Sigmoid colon (tissue), 7 donors: ENCODE data around the gene ABHD6. TPM values are rescaled to one million over a fixed set of nuclear protein-coding genes. Genes with fewer than 3 reads are reported as not detected.
"Not testable (repeated sequence)": the region's sequence is repeated elsewhere in the genome, so short reads cannot be mapped to it uniquely, and the experiment has no call there.

Experiments
- DNase-seq: peaks from one replicate; pipeline ENCODE4 v3.0.0-alpha.2; 2019
- H3K27ac ChIP-seq, 4 donors: fragments of 200-600 bp; sonication (generic); one replicate each; pipeline ENCODE4 v1.5.1; 2016 to 2019; ENCODE audit warnings: mild to moderate bottlenecking in 1 of 4
- H3K27me3 ChIP-seq, 3 donors: fragments of 200-600 bp; sonication (generic); one replicate each; pipeline ENCODE4 v1.5.1; 2019; ENCODE audit warnings: mild to moderate bottlenecking in 1 of 3
- H3K36me3 ChIP-seq, 4 donors: fragments of 200-600 bp; sonication (generic); one replicate each; pipeline ENCODE4 v1.5.1; 2016 to 2019
- H3K4me1 ChIP-seq, 4 donors: fragments of 200-600 bp; sonication (generic); one replicate each; pipeline ENCODE4 v1.5.1; 2017 to 2019
- H3K4me3 ChIP-seq, 4 donors: fragments of 200-600 bp; sonication (generic); one replicate each; pipeline ENCODE4 v1.5.1; 2017 to 2019; ENCODE audit warnings: mild to moderate bottlenecking in 2 of 4, moderate library complexity in 1 of 4
- H3K9me3 ChIP-seq, 4 donors: fragments of 200-600 bp in 3 of 4; sonication (generic) in 3 of 4; one replicate each; pipeline versions ENCODE4 v1.5.1 to v1.6.1; 2013 to 2019
- EP300 ChIP-seq, 4 donors: sonication (generic); formaldehyde crosslinking; IDR thresholded peaks; one replicate each; pipeline ENCODE4 v1.6.1; 2017; ENCODE audit warnings: antibody characterized with exemption in 4 of 4
- POLR2A ChIP-seq, 2 donors: fragments of 450-650 bp; IDR thresholded peaks; one replicate each; pipeline ENCODE4 v1.6.1; 2016; ENCODE audit warnings: antibody characterized with exemption in 2 of 2, mild to moderate bottlenecking in 2 of 2, moderate library complexity in 2 of 2
- POLR2AphosphoS5 ChIP-seq, 4 donors: sonication (generic); formaldehyde crosslinking; IDR thresholded peaks; one replicate each; pipeline ENCODE4 v1.6.1; 2017; ENCODE audit warnings: antibody characterized with exemption in 4 of 4
- WGBS, 2 donors: extraction: QIAGEN DNeasy Blood & Tissue Kit; methylation state at CpG; one replicate each; pipeline ENCODE4 v1.1.7; 2013; 5-methylcytosine and 5-hydroxymethylcytosine counted together
- intact Hi-C: fragments of 100-400 bp; cut with DNase I; formaldehyde crosslinking; loops from one replicate; pipeline ENCODE4 v1.15.1; 2023
- polyA plus RNA-seq, 3 donors: library from polyadenylated mRNA; stranded (reverse); fragments of 200-250 nt; gene quantifications; one replicate each; pipeline ENCODE4 v1.2.3, GENCODE V29; 2013
- total RNA-seq, 4 donors: library from RNA; depleted of rRNA; stranded (reverse); fragments of >200 nt; gene quantifications; one replicate each; pipeline ENCODE4 v1.1.0, GENCODE V29; 2016
- TF ChIP-seq, protein P1 (sequence below), 4 experiments: fragments of 450-650 bp in 3 of 4; fragments of 200-600 bp in 1 of 4; IDR thresholded peaks; one replicate each; pipeline ENCODE4 v1.5.1; 2016 to 2019; ENCODE audit warnings: antibody characterized with exemption in 4 of 4, mild to moderate bottlenecking in 3 of 4, moderate library complexity in 2 of 4
- donor health status: healthy with polysubstance abuse.
- donor health status: Bipolar disorder and iron deficiency.
- donor health status: healthy.

ABHD6 gene
- total and polyA plus RNA-seq, 7 donors: 6.0 to 47.4 (median 15.4) TPM

DNA sequence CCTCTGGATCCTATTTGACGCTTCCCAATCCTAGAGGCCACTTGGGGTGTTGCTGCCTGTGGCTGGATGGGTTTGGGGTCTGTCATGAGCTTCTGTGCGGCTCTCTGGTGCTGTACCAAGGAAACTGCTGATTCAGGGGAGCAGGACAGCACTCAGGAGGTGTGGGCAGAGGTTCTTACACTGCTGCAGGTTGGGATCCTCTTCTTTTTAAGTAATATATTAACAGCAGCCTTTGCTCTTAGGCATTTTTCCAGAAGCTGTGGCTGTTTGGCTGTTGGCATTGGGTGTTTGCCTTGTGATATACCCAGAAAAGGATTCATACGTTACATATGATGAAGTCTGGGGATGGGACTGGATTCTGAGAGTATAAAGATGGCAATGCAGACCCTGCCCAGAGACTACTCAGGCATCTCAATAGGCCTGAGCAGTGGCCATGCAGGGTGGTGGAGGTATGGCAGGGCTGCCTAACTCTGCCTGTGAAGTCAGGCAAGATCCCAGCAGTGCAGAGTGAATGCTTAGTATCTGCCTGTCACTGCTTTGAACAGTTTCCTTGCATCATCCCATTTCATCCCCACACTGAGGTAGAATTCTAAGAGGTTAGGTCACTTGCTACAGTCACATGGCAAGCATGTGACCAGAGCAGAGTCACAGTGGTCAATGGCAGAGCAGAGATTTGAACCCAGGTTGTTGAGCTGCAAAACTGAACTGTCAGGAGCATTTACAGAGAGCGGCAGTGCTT, 3.9 kb downstream of the ABHD6 start:
- no peak for DNase-seq
- Histone ChIP-seq H3K4me1 (peaks cover 0 to 54% (median 37%) of the 10 kb centered on the region in 4 donors), H3K4me3 (no peak overlapping the region), H3K27me3 (no peaks in the 10 kb centered on the region), H3K9me3 (no peaks in the 10 kb centered on the region), H3K36me3 (no peaks in the 10 kb centered on the region), H3K27ac (peak overlapping the region in 1 of 4 donors; percentile 21)
- 70 to 88% methylated on average over 4 of the region's 4 CpGs for WGBS, 2 donors
- no peak for TF ChIP-seq POLR2AphosphoS5 (IDR thresholded peaks at IDR 0.05)
- no peak for TF ChIP-seq EP300 (IDR thresholded peaks at IDR 0.05)
- intact Hi-C loops: no loop called here

DNA sequence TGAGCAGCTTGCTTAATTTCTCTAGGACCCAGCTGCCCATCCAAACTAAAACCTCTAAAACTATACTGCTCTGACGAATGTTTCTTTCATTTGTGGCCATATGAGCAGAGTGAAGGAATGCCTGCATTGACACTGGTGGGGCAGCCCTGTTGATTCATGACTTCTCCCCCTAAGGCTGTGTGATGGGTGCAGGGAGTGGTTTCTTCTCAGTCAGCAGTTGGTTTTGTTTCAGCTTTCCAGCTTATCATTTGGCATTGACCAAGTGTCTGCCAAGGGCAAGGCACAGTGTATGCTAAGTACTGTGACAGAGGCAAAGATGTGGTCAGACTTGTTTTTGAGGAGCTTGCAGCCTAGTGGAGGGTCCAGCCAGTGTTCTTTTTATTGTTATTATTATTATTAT, 4.7 kb downstream of the ABHD6 start:
- Histone ChIP-seq H3K4me3 (no peak overlapping the region), H3K27ac (no peak overlapping the region), H3K4me1 (peaks cover 0 to 53% (median 32%) of the 10 kb centered on the region in 4 donors), H3K9me3 (no peaks in the 10 kb centered on the region), H3K27me3 (no peaks in the 10 kb centered on the region), H3K36me3 (no peaks in the 10 kb centered on the region)
- WGBS, 2 donors: 44 to 45% methylated on average over 1 of the region's 1 CpG
- no peak for TF ChIP-seq POLR2A (IDR thresholded peaks at IDR 0.05)
- TF ChIP-seq, protein P1, sequence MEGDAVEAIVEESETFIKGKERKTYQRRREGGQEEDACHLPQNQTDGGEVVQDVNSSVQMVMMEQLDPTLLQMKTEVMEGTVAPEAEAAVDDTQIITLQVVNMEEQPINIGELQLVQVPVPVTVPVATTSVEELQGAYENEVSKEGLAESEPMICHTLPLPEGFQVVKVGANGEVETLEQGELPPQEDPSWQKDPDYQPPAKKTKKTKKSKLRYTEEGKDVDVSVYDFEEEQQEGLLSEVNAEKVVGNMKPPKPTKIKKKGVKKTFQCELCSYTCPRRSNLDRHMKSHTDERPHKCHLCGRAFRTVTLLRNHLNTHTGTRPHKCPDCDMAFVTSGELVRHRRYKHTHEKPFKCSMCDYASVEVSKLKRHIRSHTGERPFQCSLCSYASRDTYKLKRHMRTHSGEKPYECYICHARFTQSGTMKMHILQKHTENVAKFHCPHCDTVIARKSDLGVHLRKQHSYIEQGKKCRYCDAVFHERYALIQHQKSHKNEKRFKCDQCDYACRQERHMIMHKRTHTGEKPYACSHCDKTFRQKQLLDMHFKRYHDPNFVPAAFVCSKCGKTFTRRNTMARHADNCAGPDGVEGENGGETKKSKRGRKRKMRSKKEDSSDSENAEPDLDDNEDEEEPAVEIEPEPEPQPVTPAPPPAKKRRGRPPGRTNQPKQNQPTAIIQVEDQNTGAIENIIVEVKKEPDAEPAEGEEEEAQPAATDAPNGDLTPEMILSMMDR (IDR thresholded peaks at IDR 0.05): no peak
- TF ChIP-seq POLR2AphosphoS5 (IDR thresholded peaks at IDR 0.05): no peak
- TF ChIP-seq EP300 (IDR thresholded peaks at IDR 0.05): no peak
- no peak for DNase-seq
- intact Hi-C loops: no loop called here

DNA sequence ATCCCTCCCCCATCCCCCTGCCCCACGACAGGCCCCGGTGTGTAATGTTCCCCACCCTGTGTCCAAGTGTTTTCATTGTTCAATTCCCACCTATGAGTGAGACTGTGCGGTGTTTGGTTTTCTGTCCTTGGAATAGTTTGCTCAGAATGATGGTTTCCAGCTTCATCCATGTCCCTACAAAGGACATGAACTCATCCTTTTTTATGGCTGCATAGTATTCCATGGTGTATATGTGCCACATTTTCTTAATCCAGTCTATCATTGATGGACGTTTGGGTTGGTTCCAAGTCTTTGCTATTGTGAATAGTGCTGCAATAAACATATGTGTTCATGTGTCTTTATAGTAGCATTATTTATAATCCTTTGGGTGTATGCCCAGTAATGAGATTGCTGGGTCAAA, 5.3 kb downstream of the ABHD6 start:
- H3K4me3 ChIP-seq, H3K36me3 ChIP-seq, intact Hi-C loops, H3K27ac ChIP-seq, H3K27me3 ChIP-seq, DNase-seq, H3K9me3 ChIP-seq: not testable (repeated sequence)
- peaks cover 0 to 53% (median 32%) of the 10 kb centered on the region in 4 donors for H3K4me1 ChIP-seq
- 70 to 83% methylated on average over 4 of the region's 4 CpGs for WGBS, 2 donors

DNA sequence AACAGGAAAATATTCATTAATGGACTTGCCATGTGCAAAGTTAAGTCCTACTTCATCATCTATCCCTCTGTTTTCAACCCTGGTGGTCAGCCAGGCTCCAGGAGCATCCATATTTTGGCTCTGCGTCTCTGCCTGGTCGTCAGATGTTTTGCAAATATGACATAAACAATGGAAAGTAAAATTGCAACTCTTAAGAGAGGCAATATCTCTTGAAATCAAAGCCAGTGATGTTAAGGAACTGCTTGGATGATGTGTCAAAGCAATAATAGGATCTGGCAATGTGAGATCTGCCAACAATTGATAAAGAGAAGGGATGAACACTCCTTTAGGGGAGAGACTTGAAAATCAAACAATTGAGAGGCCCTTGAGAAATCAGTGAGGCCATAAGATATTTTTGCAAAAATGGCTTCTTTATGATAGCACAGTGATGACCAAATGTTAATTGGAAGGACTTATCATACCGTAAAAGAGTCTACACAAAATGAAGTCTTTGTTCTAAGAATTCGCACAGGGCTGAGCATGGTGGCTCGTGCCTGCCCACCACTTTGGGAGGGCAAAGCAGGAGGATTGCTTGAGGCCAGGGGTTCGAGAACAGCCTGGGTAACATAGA, 6.5 kb downstream of the ABHD6 start:
- H3K27me3 ChIP-seq: no peaks in the 10 kb centered on the region
- WGBS, 2 donors: 87 to 91% methylated on average over 6 of the region's 6 CpGs
- H3K9me3 ChIP-seq: no peaks in the 10 kb centered on the region
- DNase-seq: no peak
- no peaks in the 10 kb centered on the region for H3K36me3 ChIP-seq
- H3K4me3 ChIP-seq: no peak overlapping the region
- TF ChIP-seq, protein P1 (IDR thresholded peaks at IDR 0.05): no peak
- TF ChIP-seq EP300 (IDR thresholded peaks at IDR 0.05) (no peak), POLR2AphosphoS5 (IDR thresholded peaks at IDR 0.05) (no peak), POLR2A (IDR thresholded peaks at IDR 0.05) (no peak)
- intact Hi-C loops: no loop called here
- H3K4me1 ChIP-seq: peaks cover 0 to 46% (median 26%) of the 10 kb centered on the region in 4 donors
- no peak overlapping the region for H3K27ac ChIP-seq

DNA sequence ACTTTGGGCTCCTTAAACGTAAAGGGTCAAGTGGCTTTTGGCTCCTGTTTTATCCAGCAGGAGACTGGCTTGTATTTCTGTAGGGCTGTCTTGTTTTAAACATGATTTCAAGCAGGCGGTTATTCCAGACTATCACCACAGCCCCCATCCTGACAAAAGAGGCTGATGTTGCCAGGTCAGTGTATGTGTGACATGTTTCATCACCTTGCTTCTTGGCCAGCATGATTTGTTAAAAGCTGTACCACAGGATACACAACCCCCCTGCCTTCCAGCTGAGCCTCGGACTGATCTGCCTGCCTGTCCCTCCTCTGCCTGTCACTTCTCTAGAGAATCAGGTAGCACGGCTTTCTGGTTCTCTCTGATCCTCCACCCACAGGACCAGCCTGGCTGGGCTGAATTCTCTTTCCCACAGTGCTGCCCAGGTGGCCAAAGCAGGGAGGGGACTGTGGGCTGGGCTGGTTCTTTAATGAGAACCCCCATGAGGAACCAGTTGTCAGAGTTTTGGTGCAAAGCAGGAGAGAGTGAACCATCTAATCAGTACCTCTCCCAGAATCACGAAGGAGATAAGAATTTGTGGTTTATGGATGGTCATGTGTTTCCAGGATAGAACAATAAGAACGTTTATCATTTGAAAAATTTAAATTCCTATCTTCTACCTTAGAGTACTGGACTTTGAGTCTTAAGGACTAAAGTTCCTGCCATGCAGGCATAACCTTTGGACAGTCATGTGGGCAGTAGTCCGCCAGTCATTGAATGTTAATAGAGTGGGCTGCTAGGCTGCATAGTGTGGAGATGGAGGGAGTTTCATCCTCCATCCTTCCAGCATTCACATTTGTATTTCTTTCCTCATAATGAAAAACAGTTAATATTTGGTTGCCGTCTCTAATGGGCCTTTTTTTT, 8.8 kb downstream of the ABHD6 start:
- WGBS, 2 donors: 64 to 85% methylated on average over 8 of the region's 8 CpGs
- no peaks in the 10 kb centered on the region for H3K9me3 ChIP-seq
- peak overlapping the region in 1 of 4 donors; percentile 48 for H3K27ac ChIP-seq
- no peak for DNase-seq
- TF ChIP-seq POLR2A (IDR thresholded peaks at IDR 0.05): no peak
- no peak for TF ChIP-seq EP300 (IDR thresholded peaks at IDR 0.05)
- TF ChIP-seq, protein P1 (IDR thresholded peaks at IDR 0.05): no peak
- no peak for TF ChIP-seq POLR2AphosphoS5 (IDR thresholded peaks at IDR 0.05)
- H3K4me1 ChIP-seq: peaks cover 0 to 57% (median 38%) of the 10 kb centered on the region in 4 donors
- H3K27me3 ChIP-seq: no peaks in the 10 kb centered on the region
- no peak overlapping the region for H3K4me3 ChIP-seq
- intact Hi-C loops: no loop called here
- H3K36me3 ChIP-seq: no peaks in the 10 kb centered on the region
